Neural cell (in vitro differentiated cells): ENCODE data around the gene STAT3. TPM values are rescaled to one million over a fixed set of nuclear protein-coding genes. Genes with fewer than 3 reads are reported as not detected.

ENCODE experiments used
- H2AFZ ChIP-seq: fragments of 200-600, 300-800 bp; sonication (generic), shearing (Covaris generic); 2 replicates; pipeline ENCODE4 v1.6.0; 2014; ENCODE audit warnings: low read depth, mild to moderate bottlenecking, antibody characterized with exemption, low read length, moderate library complexity
- H3F3A ChIP-seq: fragments of 200-600 bp; shearing (Covaris generic); 2 replicates; pipeline ENCODE4 v1.6.1; 2016; ENCODE audit warnings: mild to moderate bottlenecking, moderate library complexity, mixed read lengths, antibody characterized with exemption, low read length; ENCODE audit not compliant: insufficient read depth, poor library complexity, severe bottlenecking
- H3K27ac ChIP-seq: fragments of 200-600, 300-800 bp; sonication (generic), shearing (Covaris generic); 2 replicates; pipeline ENCODE4 v1.5.1; 2014; ENCODE audit warnings: mild to moderate bottlenecking, low read length, moderate library complexity
- H3K27me3 ChIP-seq: fragments of 300-800, 200-600 bp; sonication (generic), shearing (Covaris generic); 2 replicates; pipeline ENCODE4 v1.6.0; 2014; ENCODE audit warnings: mild to moderate bottlenecking, low read depth, low read length, moderate library complexity; ENCODE audit not compliant: insufficient read depth
- H3K36me3 ChIP-seq: fragments of 300-800, 200-600 bp; sonication (generic), shearing (Covaris generic); 2 replicates; pipeline ENCODE4 v1.5.1; 2014; ENCODE audit warnings: mild to moderate bottlenecking, antibody characterized with exemption, low read length, moderate library complexity; ENCODE audit not compliant: insufficient read depth
- H3K4me2 ChIP-seq: fragments of 300-800, 200-600 bp; sonication (generic), shearing (Covaris generic); 2 replicates; pipeline ENCODE4 v1.6.0; 2014; ENCODE audit warnings: mild to moderate bottlenecking, low read length
- H3K4me3 ChIP-seq: fragments of 300-800, 200-600 bp; sonication (generic), shearing (Covaris generic); 2 replicates; pipeline ENCODE4 v1.5.1; 2014; ENCODE audit warnings: mild to moderate bottlenecking, low read length, moderate library complexity
- H3K79me2 ChIP-seq: fragments of 200-600 bp; shearing (Covaris generic); replicated peaks from 2 replicates; pipeline ENCODE4 v1.6.0; 2014; ENCODE audit warnings: mild to moderate bottlenecking, low read length, moderate library complexity; ENCODE audit not compliant: insufficient read depth
- H3K9ac ChIP-seq: fragments of 300-800, 200-600 bp; sonication (generic), shearing (Covaris generic); 2 replicates; pipeline ENCODE4 v1.6.1; 2016; ENCODE audit warnings: mild to moderate bottlenecking, low read length, mixed read lengths
- H3K9me2 ChIP-seq: fragments of 200-600 bp; shearing (Covaris generic); 2 replicates; pipeline ENCODE4 v1.6.1; 2016; ENCODE audit warnings: mild to moderate bottlenecking, low read length, mixed read lengths; ENCODE audit not compliant: insufficient read depth
- H3K9me3 ChIP-seq: fragments of 200-600, 300-800 bp; sonication (generic), shearing (Covaris generic); 2 replicates; pipeline ENCODE4 v1.6.1; 2016; ENCODE audit warnings: mild to moderate bottlenecking, mixed run types, low read length, moderate library complexity, mixed read lengths
- H4K20me1 ChIP-seq: fragments of 200-600 bp; shearing (Covaris generic); 2 replicates; pipeline ENCODE4 v1.6.1; 2016; ENCODE audit warnings: mild to moderate bottlenecking, mixed run types; ENCODE audit not compliant: insufficient read depth
- CTCF ChIP-seq: fragments of 450-650 bp; IDR thresholded peaks from 2 replicates; pipeline ENCODE4 v1.5.1; 2014; ENCODE audit warnings: antibody characterized with exemption, mild to moderate bottlenecking, moderate library complexity; ENCODE audit not compliant: poor library complexity, severe bottlenecking
- EP300 ChIP-seq: fragments of 450-650 bp; conservative IDR thresholded peaks from 2 replicates; pipeline ENCODE4 v1.6.1; 2014; ENCODE audit warnings: antibody characterized with exemption, mild to moderate bottlenecking, moderate library complexity; ENCODE audit not compliant: poor library complexity, severe bottlenecking
- EZH2 ChIP-seq: fragments of 200-600, 300-800 bp; shearing (Covaris generic), sonication (generic); IDR thresholded peaks from 2 replicates; pipeline ENCODE4 v1.6.1; 2014; ENCODE audit warnings: antibody characterized with exemption, low read length, borderline replicate concordance, mild to moderate bottlenecking; ENCODE audit not compliant: insufficient read depth, poor library complexity, severe bottlenecking
- MXI1 ChIP-seq: fragments of 450-650 bp; conservative IDR thresholded peaks from 2 replicates; pipeline ENCODE4 v1.6.1; 2014; ENCODE audit warnings: antibody characterized with exemption, mild to moderate bottlenecking; ENCODE audit not compliant: poor library complexity, severe bottlenecking
- POLR2AphosphoS5 ChIP-seq: IDR thresholded peaks from 2 replicates; pipeline ENCODE4 v1.6.1; 2012
- RAD21 ChIP-seq: fragments of 450-650 bp; conservative IDR thresholded peaks from 2 replicates; pipeline ENCODE4 v1.6.1; 2014; ENCODE audit warnings: antibody characterized with exemption, mild to moderate bottlenecking, moderate library complexity
- REST ChIP-seq: IDR thresholded peaks from 2 replicates; pipeline ENCODE4 v1.6.1; 2012; ENCODE audit warnings: borderline replicate concordance
- SMC3 ChIP-seq: fragments of 450-650 bp; conservative IDR thresholded peaks from 2 replicates; pipeline ENCODE4 v1.6.1; 2014; ENCODE audit warnings: antibody characterized with exemption, mild to moderate bottlenecking, moderate library complexity; ENCODE audit not compliant: poor library complexity
- TAF1 ChIP-seq: IDR thresholded peaks from 2 replicates; pipeline ENCODE4 v1.6.1; 2012; ENCODE audit warnings: low read depth
- polyA plus RNA-seq: library from polyadenylated mRNA; depleted of rRNA; stranded (reverse); fragments of >200 nt; gene quantifications from 2 replicates; pipeline ENCODE4 v1.2.3, GENCODE V29; 2014

The STAT3 gene
- polyA plus RNA-seq, 1 donor from 2014 or later, result 24.2 TPM

DNA sequence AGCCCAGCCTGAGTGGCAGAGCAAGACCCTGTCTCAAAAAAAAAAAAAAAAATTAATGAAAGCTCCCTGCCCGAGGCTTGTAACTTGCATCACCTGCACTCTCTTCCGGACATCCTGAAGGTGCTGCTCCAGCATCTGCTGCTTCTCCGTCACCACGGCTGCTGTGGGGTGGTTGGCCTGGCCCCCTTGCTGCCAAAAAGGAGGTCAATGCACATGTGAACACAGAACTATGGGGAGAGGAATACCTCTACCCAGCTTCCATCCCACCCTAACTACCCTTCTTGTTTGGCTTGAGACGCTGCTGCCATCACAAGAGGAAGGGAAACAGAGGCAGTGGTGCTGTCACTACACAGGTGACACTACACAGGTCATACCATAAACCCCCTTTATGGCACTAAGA is 49.0 kb downstream of the STAT3 start:
- Histone ChIP-seq H4K20me1 (no peaks in the 10 kb centered on the region), H3K79me2 (no peaks in the 10 kb centered on the region), H3K9me3 (no peaks in the 10 kb centered on the region), H3K9me2 (no peaks in the 10 kb centered on the region), H3K27me3 (no peaks in the 10 kb centered on the region), H2AFZ (no peak overlapping the region), H3K4me2 (no peak overlapping the region), H3K27ac (no peak overlapping the region), H3K36me3 (peaks cover 3% of the 10 kb centered on the region), H3K9ac (no peak overlapping the region), H3F3A (no peaks in the 10 kb centered on the region), H3K4me3 (no peak overlapping the region)
- TF ChIP-seq CTCF, result no peak
- no peak for TF ChIP-seq MXI1
- TF ChIP-seq EP300, result no peak
- no peak for TF ChIP-seq REST
- TF ChIP-seq SMC3, result no peak
- TF ChIP-seq TAF1, result no peak

DNA sequence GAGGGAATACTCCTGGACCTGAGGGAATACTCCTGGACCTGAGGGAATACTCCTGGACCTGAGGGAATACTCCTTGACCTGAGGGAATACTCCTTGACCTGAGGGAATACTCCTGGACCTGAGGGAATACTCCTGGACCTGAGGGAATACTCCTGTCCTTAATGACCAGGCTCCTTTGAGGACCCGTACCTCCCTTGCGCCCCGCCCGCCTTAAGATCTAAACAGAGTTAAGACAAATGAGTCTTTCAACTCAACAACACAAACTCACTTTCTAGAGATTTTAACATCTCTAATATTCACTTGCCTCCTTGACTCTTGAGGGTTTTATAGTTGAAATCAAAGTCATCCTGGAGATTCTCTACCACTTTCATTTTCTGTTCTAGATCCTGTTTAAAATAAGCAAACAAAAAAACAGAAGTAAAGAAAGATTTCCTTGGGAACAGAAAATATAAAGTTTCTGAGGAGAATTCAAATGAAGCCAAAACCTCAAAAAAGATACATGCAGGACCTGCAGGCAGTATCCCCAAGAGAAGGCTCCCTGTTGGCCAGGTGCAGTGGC is 49.7 kb downstream of the STAT3 start:
- Histone ChIP-seq H3F3A (no peaks in the 10 kb centered on the region), H3K27ac (no peak overlapping the region), H4K20me1 (no peaks in the 10 kb centered on the region), H3K9ac (no peak overlapping the region), H3K4me3 (no peak overlapping the region), H2AFZ (no peak overlapping the region), H3K36me3 (peaks cover 3% of the 10 kb centered on the region), H3K4me2 (no peak overlapping the region), H3K9me2 (no peaks in the 10 kb centered on the region), H3K9me3 (no peaks in the 10 kb centered on the region), H3K27me3 (no peaks in the 10 kb centered on the region), H3K79me2 (no peaks in the 10 kb centered on the region)
- TF ChIP-seq TAF1 (no peak), SMC3 (no peak), REST (no peak), EP300 (no peak), EZH2 (no peak), MXI1 (no peak), RAD21 (no peak), CTCF (no peak), POLR2AphosphoS5 (no peak)
